GM23338 (cell line): ENCODE data around the gene MAST4. TPM values are rescaled to one million over a fixed set of nuclear protein-coding genes. Genes with fewer than 3 reads are reported as not detected.

Source experiments
- ATAC-seq: fragments of 200-7000 bp; cut with Tn5 transposase; 3 replicates; pipeline ENCODE4 v1.9.1; 2020
- DNase-seq: peaks from one replicate; pipeline ENCODE4 v3.0.0-alpha.2; 2015; ENCODE audit warnings: low spot score
- H2AFZ ChIP-seq: fragments of 200-600 bp; sonication (generic); 2 replicates; pipeline ENCODE4 v1.8.0; 2016; ENCODE audit warnings: antibody characterized with exemption, mild to moderate bottlenecking, moderate library complexity
- H3F3A ChIP-seq: fragments of 200-600 bp; sonication (generic); replicated peaks from 2 replicates; pipeline ENCODE4 v1.8.0; 2017; ENCODE audit warnings: antibody characterized with exemption, mixed run types, low read depth
- H3K27ac ChIP-seq: fragments of 200-600 bp; sonication (generic); 2 replicates; pipeline ENCODE4 v1.6.1; 2016; ENCODE audit warnings: low read depth
- H3K27me3 ChIP-seq: fragments of 200-600 bp; sonication (generic); 2 replicates; pipeline ENCODE4 v1.8.0; 2016; ENCODE audit warnings: mild to moderate bottlenecking, mixed run types, moderate library complexity; ENCODE audit not compliant: insufficient read depth
- H3K36me3 ChIP-seq: fragments of 200-600 bp; sonication (generic); 2 replicates; pipeline ENCODE4 v1.8.0; 2016; ENCODE audit warnings: mild to moderate bottlenecking; ENCODE audit not compliant: insufficient read depth
- H3K4me1 ChIP-seq: fragments of 200-600 bp; sonication (generic); 2 replicates; pipeline ENCODE4 v1.8.0; 2016; ENCODE audit warnings: mild to moderate bottlenecking, moderate library complexity; ENCODE audit not compliant: insufficient read depth
- H3K4me2 ChIP-seq: fragments of 200-600 bp; sonication (generic); 2 replicates; pipeline ENCODE4 v1.7.1; 2017; ENCODE audit warnings: mixed run types
- H3K4me3 ChIP-seq: fragments of 200-600 bp; sonication (generic); 2 replicates; pipeline ENCODE4 v1.6.1; 2016; ENCODE audit warnings: mixed run types
- H3K79me2 ChIP-seq: fragments of 200-600 bp; sonication (generic); replicated peaks from 2 replicates; pipeline ENCODE4 v1.8.0; 2017; ENCODE audit warnings: mild to moderate bottlenecking; ENCODE audit not compliant: insufficient read depth
- H3K9me2 ChIP-seq: fragments of 200-600 bp; sonication (generic); 2 replicates; pipeline ENCODE4 v1.8.0; 2017; ENCODE audit not compliant: insufficient read depth
- H4K20me1 ChIP-seq: fragments of 200-600 bp; sonication (generic); replicated peaks from 2 replicates; pipeline ENCODE4 v1.8.0; 2017; ENCODE audit warnings: mild to moderate bottlenecking; ENCODE audit not compliant: insufficient read depth
- H3K27ac Mint-ChIP-seq: 2 replicates; pipeline ENCODE4 v1.8.0; 2020; ENCODE audit warnings: inconsistent platforms, mild to moderate bottlenecking, moderate library complexity, mixed read lengths
- H3K27me3 Mint-ChIP-seq: 3 replicates; pipeline ENCODE4 v1.8.0; 2022; ENCODE audit warnings: low read depth, mild to moderate bottlenecking, moderate library complexity, mixed read lengths, inconsistent platforms; ENCODE audit not compliant: insufficient read depth, poor library complexity
- H3K36me3 Mint-ChIP-seq: 3 replicates; pipeline ENCODE4 v1.8.0; 2021; ENCODE audit warnings: low read depth, mild to moderate bottlenecking, inconsistent platforms, moderate library complexity, mixed read lengths
- H3K4me1 Mint-ChIP-seq: 3 replicates; pipeline ENCODE4 v1.8.0; 2020; ENCODE audit warnings: mild to moderate bottlenecking, inconsistent platforms, mixed read lengths
- H3K4me3 Mint-ChIP-seq: 3 replicates; pipeline ENCODE4 v1.8.0; 2021; ENCODE audit warnings: moderate library complexity, mild to moderate bottlenecking, inconsistent platforms, mixed read lengths
- H3K9me3 Mint-ChIP-seq: 3 replicates; pipeline ENCODE4 v1.8.0; 2020; ENCODE audit warnings: moderate library complexity, mild to moderate bottlenecking, inconsistent platforms, mixed read lengths
- ETS1 ChIP-seq: IDR thresholded peaks from 2 replicates; pipeline ENCODE4 v1.6.1; 2016; ENCODE audit warnings: antibody characterized with exemption
- EZH2 ChIP-seq: fragments of 200-600 bp; sonication (generic); IDR thresholded peaks from one replicate; pipeline ENCODE4 v1.8.0; 2017; ENCODE audit warnings: antibody characterized with exemption, mild to moderate bottlenecking, low read depth; ENCODE audit not compliant: unreplicated experiment
- EZH2phosphoT487 ChIP-seq: fragments of 200-600 bp; sonication (generic); IDR thresholded peaks from one replicate; pipeline ENCODE4 v1.8.1; 2018; ENCODE audit warnings: antibody characterized with exemption; ENCODE audit not compliant: unreplicated experiment
- NANOG ChIP-seq: IDR thresholded peaks from 2 replicates; pipeline ENCODE4 v1.6.1; 2016; ENCODE audit warnings: antibody characterized with exemption, borderline replicate concordance
- STAT1 ChIP-seq: IDR thresholded peaks from one replicate; pipeline ENCODE4 v1.6.1; 2016; ENCODE audit warnings: antibody characterized with exemption; ENCODE audit not compliant: unreplicated experiment
- ZNF114 ChIP-seq: fragments of 250-450 bp; sonication (Bioruptor Pico); IDR thresholded peaks from 2 replicates; pipeline ENCODE4 v1.5.0; 2020; ENCODE audit warnings: mild to moderate bottlenecking, moderate library complexity
- ZNF331 ChIP-seq: fragments of 250-450 bp; sonication (Bioruptor Pico); IDR thresholded peaks from 2 replicates; pipeline ENCODE4 v1.5.0; 2020; ENCODE audit warnings: low read depth, mild to moderate bottlenecking, moderate library complexity
- ZNF462 ChIP-seq: fragments of 250-450 bp; sonication (Bioruptor Pico); IDR thresholded peaks from 2 replicates; pipeline ENCODE4 v1.5.0; 2020; ENCODE audit warnings: mild to moderate bottlenecking, moderate library complexity
- polyA plus RNA-seq: library from polyadenylated mRNA; unstranded; fragments of >200 nt; fragmentation: Nextera tagmentation; extraction: Ambion mirVana; gene quantifications from 2 replicates; pipeline ENCODE4 v1.2.1, GENCODE V29; 2016
- total RNA-seq: library from RNA; depleted of rRNA; stranded (reverse); fragments of >200 nt; shearing (Covaris generic); gene quantifications from 2 replicates; pipeline ENCODE4 v1.2.3, GENCODE V29; 2014

The MAST4 gene
- total and polyA plus RNA-seq, 2 experiments from 2014 or later, result 3.6 to 8.5 TPM

GRCh38 chr5:67160985-67161384 lies 564.8 kb downstream of the MAST4 start:
- Histone ChIP-seq H3K27me3 (no peaks in the 10 kb centered on the region), H3K4me2 (no peak overlapping the region), H2AFZ (no peak overlapping the region), H3F3A (no peaks in the 10 kb centered on the region), H3K4me1 (no peaks in the 10 kb centered on the region), H3K4me3 (no peak overlapping the region), H4K20me1 (no peaks in the 10 kb centered on the region), H3K79me2 (no peaks in the 10 kb centered on the region), H3K36me3 (no peaks in the 10 kb centered on the region), H3K27ac (no peak overlapping the region), H3K9me2 (no peaks in the 10 kb centered on the region)
- Mint-ChIP-seq H3K9me3 (no peaks in the 10 kb centered on the region; the same call in 2 of the 3 replicates), H3K4me1 (peaks cover 15% of the 10 kb centered on the region; the same call in 2 of the 3 replicates), H3K27me3 (peaks cover 6% of the 10 kb centered on the region), H3K36me3 (peaks cover 5% of the 10 kb centered on the region; the same call in 1 of the 3 replicates), H3K27ac (no peak overlapping the region), H3K4me3 (no peak overlapping the region)
- TF ChIP-seq STAT1, result no peak
- no peak for TF ChIP-seq EZH2
- TF ChIP-seq EZH2phosphoT487, result no peak
- no peak for TF ChIP-seq ETS1
- TF ChIP-seq NANOG, result no peak
- no peak for TF ChIP-seq ZNF462 (CRISPR knock-in tag)
- no peak for TF ChIP-seq ZNF114
- TF ChIP-seq ZNF331, result no peak
- DNase-seq (peak; percentile 12), ATAC-seq (no peak)
